Measurements from ENCODE around the gene RAD52.

The RAD52 gene

DNA sequence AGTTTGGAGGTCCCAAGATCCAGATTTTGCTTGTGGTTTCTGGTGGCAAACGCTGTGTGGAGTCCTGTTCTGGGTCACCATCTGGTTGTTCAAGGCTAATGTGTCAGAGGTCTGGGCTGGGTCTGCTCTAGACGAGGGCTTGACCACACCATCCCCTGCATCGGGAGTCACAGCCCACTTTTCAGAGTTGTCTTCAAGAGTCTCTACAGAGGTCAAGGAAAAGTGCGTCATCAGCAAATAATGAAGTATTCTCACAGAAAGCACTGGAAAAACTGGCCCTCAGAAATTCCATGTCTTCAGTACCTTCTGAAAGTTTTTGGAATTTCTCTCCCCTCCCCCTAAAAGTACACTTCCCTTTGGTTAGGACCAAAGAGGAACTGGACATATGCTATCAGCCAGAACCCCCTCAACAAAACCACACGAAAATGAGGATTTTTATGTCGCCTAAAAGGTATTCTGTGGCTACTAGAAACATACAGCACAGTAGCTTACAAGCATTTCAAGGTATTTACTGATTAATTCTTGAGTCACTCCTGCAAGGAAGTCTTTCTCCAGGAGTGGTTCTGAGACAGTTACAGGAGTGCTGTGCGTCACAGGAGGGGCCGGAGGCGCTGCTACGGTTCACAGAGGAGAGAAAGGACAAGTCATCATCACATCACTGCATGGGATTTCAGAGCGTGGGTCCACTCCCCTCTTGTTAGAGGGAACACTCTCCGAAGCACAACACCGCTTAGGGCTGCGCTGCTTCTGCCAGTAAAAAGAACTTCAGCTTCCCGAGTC lies 35.4 kb downstream of the RAD52 start:
- DNase-seq (ENCODE audit: low read depth in 2 of 2), result no peak

DNA sequence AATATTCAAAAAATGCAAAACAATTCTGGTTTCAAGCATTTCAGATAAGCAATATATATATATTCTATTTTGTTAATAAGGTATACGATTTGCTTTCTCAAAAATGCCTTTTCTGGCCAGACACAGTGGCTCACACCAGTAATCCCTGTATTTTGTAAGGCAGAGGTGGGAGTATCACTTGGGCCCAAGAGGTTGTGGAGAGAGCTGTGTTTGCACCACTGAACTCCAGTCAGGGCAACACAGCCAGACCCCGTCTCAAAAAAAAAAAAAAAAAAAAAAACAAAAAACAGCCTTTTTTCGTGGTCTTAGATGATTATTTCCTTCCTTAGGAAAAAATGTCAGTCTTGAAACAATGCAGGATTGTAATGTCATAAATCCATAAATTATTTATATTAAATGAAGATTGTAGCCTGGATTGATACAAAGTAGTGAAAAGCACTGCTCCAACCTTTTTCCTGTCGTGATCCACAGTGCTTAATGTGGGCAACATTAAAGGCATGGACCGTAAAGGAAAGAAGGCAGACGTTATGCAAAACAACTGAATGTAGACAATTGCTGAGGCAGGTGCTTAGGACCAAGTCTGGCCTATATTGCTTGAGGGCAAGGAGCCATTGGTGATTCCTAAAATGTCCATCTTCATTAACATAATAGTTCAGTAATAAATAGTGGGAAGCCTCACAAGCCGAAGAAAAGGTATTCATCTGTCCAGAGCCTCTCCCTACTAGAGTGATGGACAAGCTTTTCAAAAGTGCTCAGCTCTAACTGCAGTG lies 36.8 kb downstream of the RAD52 start:
- DNase-seq (ENCODE audit: low read depth in 2 of 2), result no peak

DNA sequence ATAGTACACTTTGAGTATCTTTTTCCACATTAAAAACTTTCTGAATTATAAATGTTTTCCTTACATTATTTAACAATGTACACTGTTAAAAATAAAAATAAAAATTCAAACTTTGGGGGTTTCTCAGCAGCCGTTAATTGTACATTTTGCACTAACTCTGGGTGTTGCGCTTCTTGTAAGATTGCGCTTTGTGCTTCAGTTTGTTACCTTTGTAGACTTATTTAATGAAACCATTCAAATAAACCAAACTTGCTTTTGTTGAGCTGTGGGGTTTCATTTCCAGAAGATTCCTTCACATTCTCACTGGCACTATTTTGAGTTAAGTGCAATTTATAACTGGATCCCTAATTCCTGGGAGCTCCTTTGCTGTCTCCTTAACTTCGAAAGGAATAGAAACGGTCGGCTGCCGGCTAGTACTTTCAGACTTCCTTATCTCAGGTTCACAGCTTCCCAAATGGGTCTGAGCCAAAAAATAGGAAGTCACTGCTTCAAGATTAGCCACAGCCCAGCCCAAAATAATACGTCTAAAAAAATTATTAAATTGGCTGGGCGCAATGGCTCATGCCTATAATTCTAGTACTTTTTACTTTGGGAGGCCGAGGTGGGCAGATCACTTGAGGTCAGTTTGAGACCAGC lies 38.2 kb downstream of the RAD52 start:
- no peak for DNase-seq (ENCODE audit: low read depth in 2 of 2)

DNA sequence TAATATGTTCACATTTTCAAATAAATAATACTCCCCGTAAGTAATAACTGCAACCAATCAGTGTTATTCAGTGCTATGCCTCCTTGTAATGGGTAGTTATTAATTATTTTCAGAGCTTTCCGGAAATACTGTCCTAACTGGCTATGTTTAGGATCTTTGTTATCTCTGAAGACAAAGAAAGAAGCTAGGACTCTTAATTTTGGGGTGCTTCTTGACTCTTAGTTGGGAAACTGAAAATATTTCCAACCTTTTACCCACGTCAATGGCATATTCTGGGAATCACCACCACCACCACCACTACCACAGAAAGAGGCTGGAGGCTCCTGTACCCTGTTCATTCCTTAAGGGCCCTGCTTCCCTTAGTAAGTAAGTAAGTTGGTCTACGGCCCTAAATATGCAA lies 39.1 kb downstream of the RAD52 start:
- no peak for DNase-seq (ENCODE audit: low read depth in 2 of 2)

- DNase-seq (ENCODE audit: low read depth in 2 of 2), result no peak
These were observed 39.6 kb downstream of the RAD52 start for GRCh38 chr12:909861-910260.

DNA sequence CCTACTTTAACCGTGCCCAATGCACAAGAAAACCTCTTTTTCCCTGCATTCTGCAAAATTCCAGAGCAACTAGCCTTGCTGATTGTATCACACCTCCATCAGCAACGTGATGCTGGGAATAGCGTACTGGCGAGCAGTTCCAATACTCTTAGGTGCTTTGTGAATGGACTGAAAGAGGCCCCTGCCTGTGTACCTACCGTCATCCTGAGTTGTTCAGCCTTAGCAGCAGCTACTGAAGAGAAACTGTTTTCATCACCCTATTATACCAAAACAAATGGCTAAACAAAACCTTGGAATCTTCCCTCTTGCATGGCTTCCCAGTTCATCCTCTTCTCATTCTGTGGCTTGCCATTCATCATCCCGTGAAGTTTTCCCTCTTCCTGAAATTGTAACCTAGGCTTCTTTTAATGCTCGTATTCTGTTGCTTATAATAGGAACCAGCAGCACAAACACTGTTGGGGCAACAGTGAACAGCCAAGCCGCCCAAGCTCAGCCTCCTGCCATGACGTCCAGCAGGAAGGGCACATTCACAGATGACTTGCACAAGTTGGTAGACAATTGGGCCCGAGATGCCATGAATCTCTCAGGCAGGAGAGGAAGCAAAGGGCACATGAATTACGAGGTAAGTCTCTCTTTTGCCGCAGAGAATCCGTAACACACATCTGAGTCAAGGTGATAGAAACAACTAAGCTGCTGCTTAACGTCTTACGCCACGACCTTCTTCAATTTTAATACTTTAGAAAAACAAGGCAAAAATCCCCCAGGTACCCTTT lies 41.9 kb downstream of the RAD52 start:
- DNase-seq (ENCODE audit: low read depth in 2 of 2), result no peak

GRCh38 chr12:906062-906585 lies 43.4 kb downstream of the RAD52 start:
- no peak for DNase-seq (ENCODE audit: low read depth in 2 of 2)

- no peak for DNase-seq (ENCODE audit: low read depth in 2 of 2)
These were observed 44.0 kb downstream of the RAD52 start for GRCh38 chr12:905261-906031.

GRCh38 chr12:904010-904414 lies 45.5 kb downstream of the RAD52 start:
- DNase-seq (ENCODE audit: low read depth in 2 of 2), result no peak

DNA sequence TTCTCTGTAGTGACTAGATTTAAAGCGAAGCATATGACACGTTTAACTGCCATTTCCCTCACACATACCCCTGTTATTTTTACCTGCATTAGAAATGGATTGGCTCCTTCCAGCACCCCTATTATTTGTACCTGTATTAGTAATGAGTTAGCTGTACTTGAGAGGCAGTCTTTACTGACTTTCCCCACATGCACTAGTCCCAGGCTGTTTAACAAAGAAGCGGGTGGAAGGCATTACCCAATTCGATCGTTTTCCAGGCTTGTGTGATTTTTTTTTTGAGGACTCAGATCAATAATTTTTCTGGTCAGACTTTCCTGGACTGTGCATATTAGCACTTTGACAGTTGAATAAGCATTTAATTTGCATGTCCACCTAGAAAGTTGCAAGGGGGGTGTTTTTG lies 46.4 kb downstream of the RAD52 start:
- no peak for DNase-seq (ENCODE audit: low read depth in 2 of 2)

- no peak for DNase-seq (ENCODE audit: low read depth in 2 of 2)
These were observed 46.9 kb downstream of the RAD52 start for GRCh38 chr12:902581-902980.

GRCh38 chr12:897386-897785 lies 52.1 kb downstream of the RAD52 start:
- DNase-seq (ENCODE audit: low read depth in 2 of 2), result no peak

GRCh38 chr12:896031-896430 lies 53.5 kb downstream of the RAD52 start:
- no peak for DNase-seq (ENCODE audit: low read depth in 2 of 2)

GRCh38 chr12:894226-894625 lies 55.3 kb downstream of the RAD52 start:
- DNase-seq (ENCODE audit: low read depth in 2 of 2), result no peak

- no peak for DNase-seq (ENCODE audit: low read depth in 2 of 2)
These were observed 63.3 kb downstream of the RAD52 start for GRCh38 chr12:886206-886605.

DNA sequence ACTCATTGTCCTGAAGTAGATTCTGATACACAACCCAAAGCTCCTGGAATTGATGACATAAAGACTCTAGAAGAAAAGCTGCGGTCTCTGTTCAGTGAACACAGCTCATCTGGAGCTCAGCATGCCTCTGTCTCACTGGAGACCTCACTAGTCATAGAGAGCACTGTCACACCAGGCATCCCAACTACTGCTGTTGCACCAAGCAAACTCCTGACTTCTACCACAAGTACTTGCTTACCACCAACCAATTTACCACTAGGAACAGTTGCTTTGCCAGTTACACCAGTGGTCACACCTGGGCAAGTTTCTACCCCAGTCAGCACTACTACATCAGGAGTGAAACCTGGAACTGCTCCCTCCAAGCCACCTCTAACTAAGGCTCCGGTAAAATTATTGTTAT lies 63.8 kb downstream of the RAD52 start:
- DNase-seq (ENCODE audit: low read depth in 2 of 2), result no peak

GRCh38 chr12:884746-885414 lies 64.6 kb downstream of the RAD52 start:
- no peak for DNase-seq (ENCODE audit: low read depth in 2 of 2)

- no peak for DNase-seq (ENCODE audit: low read depth in 2 of 2)
These were observed 68.8 kb downstream of the RAD52 start for GRCh38 chr12:880656-881055.

DNA sequence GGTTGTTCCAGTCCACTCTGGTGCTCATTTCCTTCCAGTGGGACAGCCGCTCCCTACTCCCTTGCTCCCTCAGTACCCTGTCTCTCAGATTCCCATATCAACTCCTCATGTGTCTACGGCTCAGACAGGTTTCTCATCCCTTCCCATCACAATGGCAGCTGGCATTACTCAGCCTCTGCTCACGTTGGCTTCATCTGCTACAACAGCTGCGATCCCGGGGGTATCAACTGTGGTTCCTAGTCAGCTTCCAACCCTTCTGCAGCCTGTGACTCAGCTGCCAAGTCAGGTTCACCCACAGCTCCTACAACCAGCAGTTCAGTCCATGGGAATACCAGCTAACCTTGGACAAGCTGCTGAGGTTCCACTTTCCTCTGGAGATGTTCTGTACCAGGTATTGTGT lies 69.9 kb downstream of the RAD52 start:
- no peak for DNase-seq (ENCODE audit: low read depth in 2 of 2)

- no peak for DNase-seq (ENCODE audit: low read depth in 2 of 2)
These were observed 75.5 kb downstream of the RAD52 start for GRCh38 chr12:873954-874353.

DNA sequence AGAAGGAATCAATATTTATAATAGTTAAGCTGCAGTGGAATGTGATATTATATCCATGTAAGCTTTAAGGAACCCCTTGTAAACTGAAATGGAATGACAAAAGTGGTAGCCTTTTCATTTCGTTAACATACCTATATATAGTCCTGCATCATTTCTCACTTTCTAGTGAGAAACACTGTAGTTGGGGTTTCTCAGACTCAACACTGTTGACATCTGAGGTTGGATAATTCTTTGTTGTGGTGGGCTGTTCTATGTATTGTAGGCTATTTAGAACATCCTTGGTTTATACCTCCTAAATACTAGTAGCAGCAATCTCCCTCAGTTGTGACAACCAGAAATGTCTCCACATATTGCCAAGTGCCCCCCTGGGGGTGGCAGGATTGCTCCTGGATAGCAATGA lies 79.1 kb downstream of the RAD52 start:
- no peak for DNase-seq (ENCODE audit: low read depth in 2 of 2)
